OCI-LY7 (cell line): ENCODE data around the gene MALRD1. TPM values are rescaled to one million over a fixed set of nuclear protein-coding genes. Genes with fewer than 3 reads are reported as not detected.

Source experiments
- BruUV-seq: library from RNA; stranded (reverse); fragments of 400-500 nt; replicated peaks from 2 replicates; lab custom pipeline; 2021; lab: Mats Ljungman, UMichigan
- CTCF ChIA-PET: fragments of 300-600 bp; sonication (Branson Sonifier 250); formaldehyde crosslinking; loops from one replicate; lab custom pipeline; 2022; ENCODE audit warnings: antibody characterized with exemption; ENCODE audit not compliant: unreplicated experiment; lab: Charles Lee
- POLR2A ChIA-PET: fragments of 300-600 bp; sonication (Branson Sonifier 250); formaldehyde crosslinking; loops from one replicate; lab custom pipeline; 2022; ENCODE audit warnings: antibody characterized with exemption; lab: Charles Lee
- DNase-seq: peaks from one replicate; pipeline ENCODE4 v3.0.0-alpha.2; 2015; ENCODE audit warnings: low spot score
- H2AFZ ChIP-seq: fragments of 200-600 bp; sonication (generic), shearing (Covaris generic); 2 replicates; pipeline ENCODE4 v1.6.1; 2014; ENCODE audit warnings: mild to moderate bottlenecking, antibody characterized with exemption, low read length, moderate library complexity
- H3K27ac ChIP-seq: fragments of 200-600 bp; sonication (generic); 2 replicates; pipeline ENCODE4 v1.5.1; 2014; ENCODE audit warnings: mixed run types, low read depth, mild to moderate bottlenecking, moderate library complexity, low read length, inconsistent platforms; ENCODE audit not compliant: poor library complexity, severe bottlenecking
- H3K36me3 ChIP-seq: fragments of 200-600 bp; sonication (generic); 2 replicates; pipeline ENCODE4 v1.6.1; 2014; ENCODE audit warnings: mild to moderate bottlenecking, antibody characterized with exemption, low read length, moderate library complexity, mixed read lengths; ENCODE audit not compliant: insufficient read depth
- H3K4me1 ChIP-seq: fragments of 200-600 bp; sonication (generic); 2 replicates; pipeline ENCODE4 v1.5.1; 2014; ENCODE audit warnings: mild to moderate bottlenecking, low read length; ENCODE audit not compliant: insufficient read depth, poor library complexity, severe bottlenecking
- H3K4me2 ChIP-seq: fragments of 200-600 bp; sonication (generic); 2 replicates; pipeline ENCODE4 v1.6.1; 2014; ENCODE audit warnings: mild to moderate bottlenecking, low read length
- H3K4me3 ChIP-seq: fragments of 200-600 bp; sonication (generic); 2 replicates; pipeline ENCODE4 v1.5.1; 2014; ENCODE audit warnings: mild to moderate bottlenecking, low read depth, low read length; ENCODE audit not compliant: poor library complexity, severe bottlenecking
- H3K79me2 ChIP-seq: fragments of 200-600 bp; sonication (generic); 2 replicates; pipeline ENCODE4 v1.6.1; 2016; ENCODE audit warnings: low read depth, mild to moderate bottlenecking, low read length, moderate library complexity, mixed read lengths; ENCODE audit not compliant: insufficient read depth
- H3K9me2 ChIP-seq: fragments of 200-600 bp; sonication (generic); 2 replicates; pipeline ENCODE4 v1.6.1; 2016; ENCODE audit warnings: mild to moderate bottlenecking, low read length, mixed read lengths; ENCODE audit not compliant: insufficient read depth
- H3K9me3 ChIP-seq: fragments of 200-600 bp; sonication (generic); 2 replicates; pipeline ENCODE4 v1.6.1; 2014; ENCODE audit warnings: mild to moderate bottlenecking, mixed run types, low read length, mixed read lengths
- H4K20me1 ChIP-seq: fragments of 200-600 bp; sonication (generic); 2 replicates; pipeline ENCODE4 v1.6.1; 2014; ENCODE audit warnings: mild to moderate bottlenecking, antibody characterized with exemption, low read length, moderate library complexity, mixed read lengths; ENCODE audit not compliant: insufficient read depth
- EZH2phosphoT487 ChIP-seq: fragments of 200-600 bp; sonication (generic); IDR thresholded peaks from 2 replicates; pipeline ENCODE4 v1.6.1; 2018; ENCODE audit warnings: low read depth, borderline replicate concordance, mild to moderate bottlenecking, mixed run types, antibody characterized with exemption, low read length, moderate library complexity, mixed read lengths
- intact Hi-C: fragments of 100-400 bp; cut with micrococcal nuclease; formaldehyde crosslinking; loops from one replicate; pipeline ENCODE4 v1.10.0; 2022; ENCODE audit not compliant: unreplicated experiment
- total RNA-seq, 2 experiments: library from RNA; depleted of rRNA in 1 of 2; stranded (reverse); fragments of >200 nt in 1 of 2; shearing (Covaris generic) in 1 of 2; gene quantifications; 2 replicates each; pipeline ENCODE4 v1.2.3, GENCODE V29; 2014 to 2022
- TF ChIP-seq, protein P1 (sequence below): fragments of 200-600 bp; sonication (generic); conservative IDR thresholded peaks from 2 replicates; pipeline ENCODE4 v1.5.1; 2014; ENCODE audit warnings: mild to moderate bottlenecking, antibody characterized with exemption, low read length, moderate library complexity, mixed read lengths

The MALRD1 gene
- total RNA-seq, 2 experiments from 2014 or later, result not detected

DNA sequence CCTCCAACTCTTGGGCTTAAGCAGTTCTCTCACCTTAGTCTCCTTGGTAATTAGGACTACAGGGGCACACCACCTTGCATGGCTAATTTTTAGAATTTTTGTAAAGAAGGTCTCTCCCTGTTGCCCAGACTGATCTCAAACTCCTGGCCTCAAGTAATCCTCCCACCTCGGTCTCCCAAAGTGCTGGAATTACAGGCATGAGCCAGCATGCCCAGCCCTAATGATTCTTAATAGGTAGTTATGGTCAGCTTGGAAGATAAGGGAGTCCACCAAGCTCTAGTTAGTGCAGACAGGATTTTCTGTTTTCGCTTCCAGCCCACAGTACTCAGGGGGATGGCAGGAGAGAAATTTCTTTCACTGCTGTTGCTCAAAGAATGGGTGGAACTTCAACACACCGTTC, 639.7 kb downstream of the MALRD1 start:
- intact Hi-C loops, result no loop called here
- H3K9me2 ChIP-seq, result no peaks in the 10 kb centered on the region
- ChIA-PET POLR2A (no interaction called here), CTCF (no interaction called here)
- no TSS peak for BruUV-seq
- no peaks in the 10 kb centered on the region for H4K20me1 ChIP-seq
- H3K9me3 ChIP-seq, result peaks cover 5% of the 10 kb centered on the region; the same call in 1 of the 2 replicates
- H3K4me2 ChIP-seq, result no peak overlapping the region
- no peaks in the 10 kb centered on the region for H3K36me3 ChIP-seq
- H3K4me3 ChIP-seq, result no peak overlapping the region
- H3K4me1 ChIP-seq, result no peaks in the 10 kb centered on the region
- H3K27ac ChIP-seq, result no peak overlapping the region
- H2AFZ ChIP-seq, result no peak overlapping the region
- DNase-seq, result no peak
- H3K79me2 ChIP-seq, result no peaks in the 10 kb centered on the region
- TF ChIP-seq, protein P1, sequence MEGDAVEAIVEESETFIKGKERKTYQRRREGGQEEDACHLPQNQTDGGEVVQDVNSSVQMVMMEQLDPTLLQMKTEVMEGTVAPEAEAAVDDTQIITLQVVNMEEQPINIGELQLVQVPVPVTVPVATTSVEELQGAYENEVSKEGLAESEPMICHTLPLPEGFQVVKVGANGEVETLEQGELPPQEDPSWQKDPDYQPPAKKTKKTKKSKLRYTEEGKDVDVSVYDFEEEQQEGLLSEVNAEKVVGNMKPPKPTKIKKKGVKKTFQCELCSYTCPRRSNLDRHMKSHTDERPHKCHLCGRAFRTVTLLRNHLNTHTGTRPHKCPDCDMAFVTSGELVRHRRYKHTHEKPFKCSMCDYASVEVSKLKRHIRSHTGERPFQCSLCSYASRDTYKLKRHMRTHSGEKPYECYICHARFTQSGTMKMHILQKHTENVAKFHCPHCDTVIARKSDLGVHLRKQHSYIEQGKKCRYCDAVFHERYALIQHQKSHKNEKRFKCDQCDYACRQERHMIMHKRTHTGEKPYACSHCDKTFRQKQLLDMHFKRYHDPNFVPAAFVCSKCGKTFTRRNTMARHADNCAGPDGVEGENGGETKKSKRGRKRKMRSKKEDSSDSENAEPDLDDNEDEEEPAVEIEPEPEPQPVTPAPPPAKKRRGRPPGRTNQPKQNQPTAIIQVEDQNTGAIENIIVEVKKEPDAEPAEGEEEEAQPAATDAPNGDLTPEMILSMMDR, result no peak
- TF ChIP-seq EZH2phosphoT487, result no peak

DNA sequence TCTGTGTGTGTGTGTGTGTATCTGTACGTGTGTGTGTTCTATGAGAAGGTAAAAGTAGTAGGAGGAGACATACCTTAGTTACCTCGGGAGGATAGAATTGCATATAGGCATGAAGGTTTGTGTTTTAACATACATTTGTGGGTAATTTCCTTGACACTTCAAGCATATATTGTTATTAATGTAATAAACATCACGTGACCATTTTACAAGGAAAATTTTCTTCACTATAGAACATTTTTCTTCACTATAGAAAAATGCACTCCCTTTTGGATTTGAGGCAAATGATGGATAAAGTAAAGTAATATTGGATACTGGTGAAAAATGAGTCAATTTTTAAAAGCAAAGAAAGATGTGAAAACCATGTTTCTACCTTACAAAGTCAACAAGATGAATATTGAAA, 640.6 kb downstream of the MALRD1 start:
- Histone ChIP-seq H3K4me1 (no peaks in the 10 kb centered on the region), H3K36me3 (no peaks in the 10 kb centered on the region), H3K27ac (no peak overlapping the region), H3K79me2 (no peaks in the 10 kb centered on the region), H3K9me2 (no peaks in the 10 kb centered on the region), H3K9me3 (peaks cover 5% of the 10 kb centered on the region; the same call in 1 of the 2 replicates), H4K20me1 (no peaks in the 10 kb centered on the region), H2AFZ (no peak overlapping the region), H3K4me2 (no peak overlapping the region), H3K4me3 (no peak overlapping the region)
- no TSS peak for BruUV-seq
- intact Hi-C loops, result no loop called here
- no peak for DNase-seq
- CTCF ChIA-PET, result no interaction called here
- POLR2A ChIA-PET, result no interaction called here
- TF ChIP-seq EZH2phosphoT487, result no peak
- TF ChIP-seq, protein P1, result no peak

DNA sequence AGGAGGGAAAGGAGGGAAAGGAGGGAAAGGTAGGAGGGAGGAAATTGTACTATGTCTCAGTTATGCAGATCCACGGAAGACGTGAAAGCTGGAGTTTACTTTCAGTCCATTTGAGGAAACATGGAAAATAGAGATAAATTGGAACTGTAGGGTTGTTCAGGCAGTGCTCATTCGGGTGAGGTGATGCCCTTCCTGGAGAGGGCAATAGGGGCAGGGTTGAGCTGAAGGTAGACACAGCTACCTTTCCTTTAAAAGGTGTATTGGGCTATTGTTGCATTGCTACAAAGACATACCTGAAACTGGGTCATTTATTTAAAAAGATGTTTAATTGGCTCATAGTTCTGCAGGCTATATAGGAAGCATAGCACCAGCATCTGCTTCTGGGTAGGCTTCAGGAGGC, 650.7 kb downstream of the MALRD1 start:
- Histone ChIP-seq H3K79me2 (no peaks in the 10 kb centered on the region), H3K36me3 (no peaks in the 10 kb centered on the region), H3K4me2 (no peak overlapping the region), H3K27ac (no peak overlapping the region), H2AFZ (no peak overlapping the region), H3K9me3 (no peaks in the 10 kb centered on the region), H3K9me2 (no peaks in the 10 kb centered on the region), H4K20me1 (no peaks in the 10 kb centered on the region), H3K4me1 (no peaks in the 10 kb centered on the region), H3K4me3 (no peak overlapping the region)
- DNase-seq, result no peak
- CTCF ChIA-PET, result no interaction called here
- POLR2A ChIA-PET, result no interaction called here
- TF ChIP-seq, protein P1, result no peak
- TF ChIP-seq EZH2phosphoT487, result no peak
- intact Hi-C loops, result no loop called here
- BruUV-seq, result no TSS peak
